ENCODE results near the gene MGAT4C.
"Not testable (repeated sequence)": the region's sequence is repeated elsewhere in the genome, so short reads cannot be mapped to it uniquely, and the experiment has no call there.

Gene MGAT4C

DNA sequence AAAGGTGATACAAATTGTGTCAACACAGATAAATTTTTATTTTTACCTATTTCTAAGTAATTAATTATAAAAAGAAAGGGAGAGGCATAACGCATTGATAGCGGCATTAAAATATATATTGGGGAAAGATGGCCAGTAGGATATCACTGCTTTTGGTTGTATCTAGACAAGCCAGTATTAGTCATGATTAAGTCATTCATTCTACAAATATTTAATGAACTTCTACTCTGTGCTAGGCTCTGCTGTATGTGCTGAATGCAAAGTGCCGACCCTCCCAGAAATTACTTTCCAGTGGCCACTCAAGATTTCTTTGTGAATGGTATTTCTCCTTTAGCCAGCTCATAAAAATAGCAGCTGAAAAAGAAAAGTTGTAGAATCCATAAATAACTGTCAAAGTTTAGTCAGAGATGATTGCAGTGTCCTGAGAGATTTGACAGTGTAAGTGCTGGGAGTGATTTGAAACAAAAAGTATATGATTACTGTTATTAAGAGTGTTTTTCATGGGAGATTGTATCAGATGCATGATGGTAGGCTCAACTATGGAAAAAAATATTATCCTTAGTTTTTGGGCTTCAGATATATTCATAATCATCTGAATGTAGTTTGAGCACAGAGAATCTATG lies 133.2 kb downstream of the MGAT4C start:
- DNase-seq, result no peak

DNA sequence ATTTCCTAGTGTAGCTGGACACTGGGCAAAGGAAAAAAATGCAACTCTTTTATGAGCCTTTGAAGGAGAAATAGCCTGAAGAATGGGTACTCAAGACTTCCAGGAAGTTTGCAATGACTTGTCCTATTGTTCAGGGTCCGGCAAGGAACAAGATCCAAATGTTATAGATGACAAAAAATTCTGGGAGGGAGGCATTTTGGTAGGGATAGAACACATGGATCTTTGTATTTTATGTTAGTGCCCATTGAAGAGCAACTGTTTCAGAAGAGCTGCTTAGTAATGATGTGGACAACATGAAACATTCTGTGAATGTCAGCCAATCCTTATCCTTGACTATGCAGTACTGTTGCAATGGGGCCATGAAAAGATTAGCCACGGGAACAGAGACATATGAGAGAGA lies 138.0 kb downstream of the MGAT4C start:
- no peak for DNase-seq

DNA sequence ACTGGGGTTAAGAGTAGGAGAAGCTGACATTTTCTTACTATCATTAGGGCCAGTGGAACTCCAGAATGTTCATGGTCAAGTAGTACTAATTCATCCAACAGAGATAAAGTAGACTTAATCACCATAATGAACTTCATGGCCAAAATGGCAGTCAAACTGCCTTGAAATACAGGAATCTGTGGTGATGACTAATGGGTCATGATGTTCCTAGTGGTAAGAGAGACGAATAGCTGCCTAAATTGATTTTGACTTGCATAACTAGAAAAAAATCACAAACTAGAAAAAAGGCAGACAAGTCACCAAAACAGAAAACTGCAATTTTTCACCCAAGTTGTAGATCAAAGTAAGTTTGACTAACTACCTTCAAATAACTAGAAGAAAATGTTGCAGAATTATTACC lies 138.5 kb downstream of the MGAT4C start:
- no peak for DNase-seq

DNA sequence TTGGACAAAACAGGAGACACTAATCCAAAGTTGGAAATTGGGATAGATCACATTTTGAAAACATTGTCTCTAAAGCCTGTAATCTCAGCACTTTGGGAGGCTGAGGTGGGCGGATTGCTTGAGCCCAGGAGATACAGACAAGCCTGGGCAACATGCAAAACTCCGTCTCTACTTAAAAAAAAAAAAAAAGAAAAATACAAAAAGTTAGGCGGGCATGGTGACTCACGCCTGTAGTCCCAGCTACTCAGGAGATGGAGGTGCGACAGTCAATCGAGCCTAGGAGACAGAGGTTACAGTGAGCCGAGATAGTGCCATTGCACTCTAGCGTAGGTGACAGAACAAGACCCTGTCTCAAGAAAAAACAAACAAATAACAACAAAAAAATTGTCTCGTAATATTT lies 152.1 kb downstream of the MGAT4C start:
- no peak for DNase-seq

DNA sequence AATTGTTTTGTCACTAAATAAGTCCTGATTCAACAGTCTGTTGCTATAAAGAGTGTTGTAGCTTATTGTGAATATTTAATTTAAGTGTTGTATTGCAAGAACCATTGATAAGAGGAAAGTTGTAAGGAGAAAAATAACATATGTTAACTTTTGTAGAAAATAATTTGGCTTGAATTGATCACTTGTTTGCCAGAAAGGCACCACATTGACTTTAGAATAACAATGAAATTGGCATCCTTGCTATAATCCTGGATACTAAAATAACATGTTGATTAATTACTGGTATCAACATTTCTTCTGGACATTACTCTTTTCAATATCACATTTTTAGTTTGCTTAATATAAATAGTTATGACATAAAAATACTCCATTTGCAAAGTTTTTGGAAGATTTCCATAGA lies 159.0 kb downstream of the MGAT4C start:
- no peak for DNase-seq

DNA sequence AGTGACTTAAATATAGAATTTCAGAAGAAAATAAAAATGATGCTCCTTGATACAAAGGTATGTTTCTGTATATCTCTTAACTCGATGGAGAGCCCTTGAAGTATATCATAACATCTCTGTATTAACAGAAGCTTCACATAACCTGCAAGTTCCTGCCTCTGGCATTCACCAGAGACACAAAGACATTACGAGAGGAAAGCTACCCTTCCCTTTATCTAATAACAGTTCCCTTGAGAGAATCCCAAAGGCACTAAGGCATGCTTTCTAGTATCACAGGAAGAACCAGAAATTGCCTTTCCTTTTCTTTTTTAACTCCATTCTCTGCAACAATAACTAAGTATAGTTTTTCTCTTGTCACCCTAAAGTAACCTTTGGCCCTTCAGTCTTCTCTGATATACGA lies 164.5 kb downstream of the MGAT4C start:
- no peak for DNase-seq

DNA sequence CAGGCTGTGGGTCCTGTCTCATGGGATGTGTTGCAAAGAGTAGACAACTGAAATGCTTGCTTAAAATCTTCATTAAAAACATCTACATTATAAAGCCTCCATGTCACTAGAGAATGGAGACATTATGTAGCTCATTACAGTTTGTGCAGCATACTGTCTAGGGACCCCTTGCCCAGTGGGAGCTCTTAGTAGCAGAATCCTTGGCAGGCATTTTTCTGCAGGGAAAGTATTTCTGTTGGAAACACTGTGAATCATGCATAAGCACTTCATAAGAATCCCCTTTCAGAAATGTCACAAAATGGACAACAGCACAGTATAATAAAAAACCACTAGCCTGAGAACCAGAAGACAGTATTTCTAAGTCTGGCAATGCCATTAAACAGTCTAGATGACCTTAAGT lies 174.3 kb downstream of the MGAT4C start:
- DNase-seq, result no peak

DNA sequence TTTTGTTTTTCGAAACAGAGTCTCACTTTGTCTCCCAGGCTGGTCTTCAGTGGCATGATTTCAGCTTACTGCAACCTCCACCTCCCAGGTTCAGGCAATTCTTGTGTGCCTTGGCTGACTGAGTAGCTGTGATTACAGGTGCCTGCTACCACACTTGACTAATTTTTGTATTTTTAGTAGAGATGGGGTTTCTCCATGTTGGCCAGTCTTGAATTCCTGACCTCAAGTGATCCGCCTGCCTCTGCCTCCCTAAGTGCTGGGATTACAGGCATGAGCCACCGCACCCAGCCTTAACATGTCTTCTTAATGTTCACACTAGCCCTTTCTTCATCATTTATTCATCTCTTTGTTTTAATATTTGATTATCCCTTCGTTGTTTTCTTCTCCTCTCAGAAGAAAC lies 197.1 kb downstream of the MGAT4C start:
- DNase-seq, result not testable (repeated sequence)

DNA sequence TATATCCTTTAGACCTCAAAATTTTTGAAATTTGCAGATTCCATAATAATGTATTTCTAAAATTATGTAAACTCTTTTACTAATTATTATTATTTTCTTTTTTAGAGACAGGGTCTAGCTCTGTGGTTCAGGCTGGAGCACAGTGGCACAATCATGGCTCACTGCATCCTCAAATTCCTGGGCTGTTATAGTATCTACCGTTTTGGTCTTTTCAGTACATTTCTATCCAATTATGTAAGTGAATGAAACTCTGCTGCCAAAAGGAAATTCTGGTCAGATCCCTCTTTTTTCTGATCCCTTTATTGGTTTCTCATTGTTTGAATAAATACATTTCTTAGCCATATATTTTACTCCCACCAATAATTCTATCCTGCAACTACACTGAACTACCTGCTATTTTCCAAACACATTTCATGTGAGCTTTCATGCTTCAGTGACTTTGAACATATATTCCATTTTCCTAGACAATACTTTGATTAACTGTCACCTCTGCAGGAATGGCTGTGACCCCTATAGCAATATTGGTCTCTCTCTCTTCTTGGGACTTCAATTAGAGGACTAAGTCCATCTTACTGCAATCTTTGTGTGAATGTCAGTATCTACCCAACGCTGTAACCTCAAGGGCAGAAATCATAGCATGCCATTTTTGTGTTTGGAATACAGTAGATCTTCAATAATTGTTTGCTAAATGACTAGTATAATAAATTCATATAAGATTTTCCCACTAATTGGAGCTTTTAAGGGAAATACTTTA lies 198.9 kb downstream of the MGAT4C start:
- no peak for DNase-seq

DNA sequence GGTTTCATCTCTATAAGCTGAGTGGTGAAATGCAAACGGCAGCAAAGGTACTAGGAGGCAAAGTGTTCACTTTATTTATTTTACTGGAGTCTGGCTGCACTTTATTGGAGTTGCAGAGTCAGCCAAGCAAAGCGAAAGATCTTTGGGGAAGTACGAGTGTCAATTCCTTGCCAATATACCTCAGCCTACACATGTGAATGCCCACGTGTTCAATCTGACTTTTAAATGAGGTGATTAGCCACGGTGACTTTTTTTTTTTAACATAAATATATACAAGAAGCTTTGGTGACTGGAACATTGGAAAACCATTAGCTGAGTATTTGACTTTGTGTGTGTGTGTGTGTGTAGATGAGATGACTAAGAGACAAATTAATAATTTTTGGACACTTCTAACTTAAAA lies 203.3 kb downstream of the MGAT4C start:
- DNase-seq, result no peak

DNA sequence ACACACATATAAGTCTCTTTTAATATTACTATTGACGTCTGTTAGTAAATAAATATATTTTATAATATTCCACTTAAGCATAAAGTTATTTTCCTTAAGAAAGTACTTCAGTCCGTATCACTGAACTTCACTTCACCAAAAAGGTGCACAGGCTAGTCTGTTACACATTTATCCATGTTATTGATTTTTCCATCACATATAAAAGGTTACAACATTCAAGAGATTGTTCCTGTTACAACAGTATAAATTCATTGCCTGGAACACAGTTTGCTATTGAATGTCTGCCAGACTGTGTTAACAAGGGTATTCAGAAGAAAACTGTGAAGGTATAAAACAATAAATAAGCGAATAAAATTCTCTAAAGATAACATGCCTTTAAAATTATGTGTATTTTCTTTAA lies 206.2 kb downstream of the MGAT4C start:
- no peak for DNase-seq

DNA sequence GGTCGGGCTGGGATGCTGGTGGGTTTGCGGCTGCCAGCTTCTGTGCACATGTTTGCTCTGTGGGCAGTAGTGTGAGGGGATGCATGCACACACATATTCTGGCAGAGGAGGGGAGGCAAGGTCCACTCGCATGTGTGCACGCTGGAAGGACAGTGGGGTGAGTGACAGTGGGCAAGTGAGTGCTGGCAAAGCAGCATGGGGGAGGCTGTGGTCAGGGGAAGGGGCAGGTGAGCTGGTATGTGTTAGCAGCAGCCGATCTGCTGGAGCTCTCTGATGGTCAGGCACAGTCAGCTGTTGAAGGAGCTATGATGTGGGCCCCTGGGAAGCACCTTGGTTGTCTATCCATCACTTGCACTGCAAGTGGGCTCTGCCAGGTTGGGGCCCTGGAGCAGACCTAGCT lies 211.8 kb downstream of the MGAT4C start:
- DNase-seq, result no peak

DNA sequence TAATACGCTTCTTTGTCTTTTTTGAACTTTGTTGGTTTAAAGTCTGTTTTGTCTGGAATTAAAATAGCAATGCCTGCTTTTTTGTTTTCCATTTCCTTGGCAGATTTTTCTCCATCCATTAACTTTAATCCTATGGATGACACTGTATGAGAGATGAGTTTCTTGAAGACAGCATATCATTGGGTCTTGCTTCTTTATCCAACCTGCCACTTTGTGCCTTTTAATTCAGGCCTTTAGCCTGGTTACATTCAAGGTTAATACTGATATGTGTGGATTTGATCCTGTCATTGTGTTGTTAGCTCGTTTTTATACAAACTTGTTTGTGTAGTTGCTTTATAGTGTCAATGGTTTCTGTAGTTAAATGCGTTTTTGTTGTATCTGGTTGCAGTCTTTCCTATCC lies 214.1 kb downstream of the MGAT4C start:
- DNase-seq, result no peak

DNA sequence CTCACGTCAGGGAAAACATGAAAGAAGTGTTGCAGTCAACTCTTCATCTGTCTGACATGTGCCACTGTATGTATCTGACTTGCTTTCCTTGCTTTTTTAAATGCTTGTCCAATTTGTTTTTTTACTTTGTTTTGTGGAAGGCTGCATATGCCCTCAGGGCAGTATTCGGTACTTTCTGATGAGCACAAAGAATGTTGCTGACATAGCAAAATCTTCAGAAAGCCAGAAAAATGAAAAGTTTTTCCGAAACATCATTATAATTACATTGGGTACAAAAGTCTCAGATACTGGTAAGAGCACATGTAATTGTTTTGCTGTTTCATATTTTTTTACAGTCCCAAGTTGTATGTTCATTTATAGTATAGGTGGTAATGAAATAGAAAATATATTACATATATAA lies 237.8 kb downstream of the MGAT4C start:
- DNase-seq, result no peak

DNA sequence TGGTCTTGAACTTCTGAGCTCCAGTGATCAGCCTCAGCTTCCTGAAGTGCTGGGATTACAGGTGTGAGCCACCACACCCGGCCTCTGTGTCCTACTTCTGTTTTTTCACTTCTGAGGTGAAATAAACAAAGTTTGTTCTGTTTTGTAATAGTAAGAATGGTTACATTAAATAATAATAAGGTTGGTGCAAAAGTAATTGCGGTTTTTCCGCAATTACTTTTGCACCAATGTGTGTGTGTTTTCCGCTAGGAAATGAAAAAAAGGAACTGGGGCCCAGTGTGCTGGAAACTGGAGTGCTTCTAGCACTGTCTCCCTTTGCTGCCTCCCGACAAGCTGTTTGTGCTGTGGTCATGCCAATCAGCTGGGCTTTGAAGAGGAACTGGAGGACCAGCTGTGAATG lies 241.2 kb downstream of the MGAT4C start:
- no peak for DNase-seq

DNA sequence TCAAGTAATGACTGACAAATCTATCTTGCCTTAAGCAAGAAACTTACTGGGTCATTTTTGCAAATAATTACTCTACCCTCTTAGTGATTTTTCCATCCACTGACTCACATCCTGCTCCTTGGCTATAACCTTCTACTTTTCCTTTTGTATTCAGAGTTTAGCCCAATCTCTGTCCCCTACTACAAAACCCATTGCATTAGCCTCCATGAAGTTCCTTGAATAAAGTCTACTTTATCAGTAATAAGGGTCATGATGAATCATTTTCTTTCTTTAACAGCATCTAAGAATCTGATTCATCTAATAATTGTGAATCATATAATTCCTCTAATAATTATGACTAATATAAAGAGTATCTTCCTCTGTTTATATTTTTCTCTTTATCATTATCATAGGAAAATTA lies 249.5 kb downstream of the MGAT4C start:
- no peak for DNase-seq

DNA sequence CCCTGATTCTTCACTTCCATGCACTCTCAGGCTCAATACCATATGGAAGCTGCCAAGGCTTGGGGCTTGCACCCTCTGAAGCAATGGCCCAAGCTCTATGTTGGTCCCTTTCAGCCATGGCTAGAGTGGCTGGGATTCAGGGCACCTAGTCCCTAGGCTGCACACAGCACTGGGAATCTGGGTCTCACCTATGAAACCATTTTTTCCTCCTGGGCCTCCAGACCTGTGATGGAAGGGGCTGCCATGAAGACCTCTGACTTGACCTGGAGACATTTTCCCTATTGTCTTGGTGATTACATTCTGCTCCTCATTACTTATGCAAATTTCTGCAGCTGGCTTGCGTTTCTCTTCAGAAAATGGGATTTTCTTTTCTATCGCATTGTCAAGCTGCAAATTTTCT lies 258.1 kb downstream of the MGAT4C start:
- DNase-seq, result no peak

DNA sequence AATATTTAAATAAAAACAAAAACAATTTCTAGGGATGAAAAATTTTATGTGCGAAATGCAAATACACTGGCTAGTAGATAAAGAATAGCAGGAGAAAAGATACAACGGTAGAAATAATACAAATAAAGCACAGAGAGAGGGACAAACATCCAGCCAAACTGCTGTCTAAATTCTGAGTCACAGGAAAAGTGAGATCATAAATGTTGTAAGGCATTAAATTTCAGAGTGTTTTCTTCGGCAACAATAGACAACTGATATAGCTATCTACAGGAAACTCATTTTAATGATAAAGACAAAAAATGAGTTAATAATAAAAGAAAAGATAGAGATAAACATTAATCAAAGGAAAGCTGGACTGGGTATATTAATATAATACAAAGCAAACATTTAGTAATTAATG lies 259.9 kb downstream of the MGAT4C start:
- no peak for DNase-seq

DNA sequence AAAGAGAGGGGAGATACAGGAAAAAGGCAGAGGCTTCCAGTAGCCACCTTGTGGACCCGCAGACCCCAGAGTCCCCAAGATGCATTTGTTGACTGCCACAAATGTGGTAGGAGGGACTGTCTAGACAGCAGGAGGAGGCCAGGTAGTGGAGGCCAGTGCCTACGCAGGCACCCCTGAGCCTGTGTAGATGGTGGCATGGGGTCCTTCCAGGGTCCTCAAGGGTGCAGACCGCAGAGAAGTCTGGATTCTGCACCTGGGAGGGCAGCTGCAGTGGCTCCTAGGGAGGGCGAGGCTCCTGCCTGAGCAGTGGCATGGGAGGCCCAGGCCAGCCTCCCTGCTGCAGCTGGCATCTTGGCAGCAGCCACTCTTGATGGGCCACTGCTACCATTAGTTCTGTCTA lies 262.4 kb downstream of the MGAT4C start:
- DNase-seq, result no peak

DNA sequence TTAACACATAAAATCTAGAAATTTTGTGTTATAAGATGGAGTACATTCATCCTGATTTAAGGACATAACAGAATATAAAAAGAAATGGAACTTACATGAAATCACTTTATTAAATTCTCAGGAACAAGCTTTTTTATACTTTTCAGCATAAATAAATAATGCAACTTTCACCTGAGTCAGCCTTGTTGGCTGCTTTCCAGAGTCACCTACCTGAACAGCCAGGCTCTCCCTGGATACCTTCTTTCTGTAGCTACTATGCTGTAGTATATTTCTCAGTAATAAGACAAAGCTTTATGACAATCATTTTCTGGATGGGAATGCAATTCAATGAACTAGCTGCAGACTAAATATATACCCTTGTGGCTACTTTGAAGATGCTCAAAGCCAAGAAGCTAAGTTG lies 270.2 kb downstream of the MGAT4C start:
- DNase-seq, result no peak

DNA sequence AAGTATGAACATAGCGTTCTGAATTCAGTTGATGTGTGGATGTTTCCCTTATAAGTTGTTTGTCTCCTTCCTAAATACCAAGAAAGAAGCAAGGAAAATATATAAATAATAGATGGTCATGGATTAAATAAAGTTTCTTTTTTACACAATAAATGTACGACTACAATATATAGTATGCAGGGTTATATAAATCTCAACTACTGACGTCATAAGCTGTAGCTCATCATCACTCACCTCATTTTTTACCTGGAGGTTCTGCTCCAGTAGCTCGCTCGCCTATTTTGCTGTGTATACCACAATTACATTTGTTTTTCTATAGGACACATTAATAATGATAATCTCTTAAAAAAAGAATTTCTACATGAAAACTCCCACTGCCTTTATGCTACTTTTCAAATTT lies 272.6 kb downstream of the MGAT4C start:
- DNase-seq, result no peak

DNA sequence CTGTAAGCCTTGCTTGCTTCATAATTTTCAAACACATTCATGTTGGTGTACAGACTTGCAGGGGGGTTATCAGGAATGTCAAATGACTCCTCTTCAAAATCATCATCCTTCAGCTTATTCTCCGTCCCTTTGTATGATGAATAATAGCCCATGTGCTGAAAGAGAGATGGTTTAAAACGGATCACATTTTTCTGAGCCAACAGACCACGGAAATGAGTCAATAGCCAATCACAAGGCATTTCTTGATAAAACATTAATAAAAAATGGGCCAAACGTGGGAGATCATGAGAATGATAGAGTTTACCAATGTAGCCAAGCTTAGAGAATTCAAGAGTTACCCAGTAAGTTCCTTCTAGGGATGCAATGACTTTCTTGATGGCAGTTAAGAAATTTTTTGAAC lies 276.6 kb downstream of the MGAT4C start:
- DNase-seq, result no peak

DNA sequence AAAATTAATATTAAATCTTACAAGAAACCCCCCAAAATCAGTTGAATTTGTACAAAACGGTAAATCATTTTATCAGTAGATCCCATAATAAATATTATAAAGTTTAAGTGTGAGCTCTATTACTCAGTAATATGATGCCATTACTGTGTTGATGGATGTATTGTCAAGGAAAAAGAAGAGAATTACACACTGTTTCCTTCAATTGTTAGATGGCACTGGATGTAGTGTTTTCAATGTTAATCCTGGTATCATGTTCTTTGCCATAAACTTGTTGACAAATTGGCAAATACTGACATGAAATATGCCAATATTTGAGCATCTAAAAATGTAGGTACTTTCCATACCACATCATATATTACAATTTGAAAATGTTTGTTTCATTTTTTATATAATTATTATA lies 280.5 kb downstream of the MGAT4C start:
- DNase-seq, result no peak

DNA sequence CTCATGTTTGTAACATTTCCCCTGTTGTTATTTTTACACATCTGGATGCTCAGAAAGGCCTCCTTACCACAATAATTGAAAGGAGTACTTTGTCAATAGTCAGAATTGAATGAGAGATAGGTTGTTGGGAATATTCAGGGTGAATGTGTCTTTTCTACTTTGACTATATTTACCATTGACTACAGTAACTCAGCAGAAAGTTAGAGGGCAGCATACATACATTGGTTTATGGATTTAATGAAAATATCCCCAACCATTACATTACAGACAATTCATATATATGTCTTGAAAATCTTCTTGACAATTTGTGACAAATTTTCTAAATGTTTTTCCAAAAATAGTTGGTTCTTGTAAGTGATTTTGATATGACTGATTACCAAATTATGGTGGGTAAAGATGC lies 284.4 kb downstream of the MGAT4C start:
- DNase-seq, result no peak

DNA sequence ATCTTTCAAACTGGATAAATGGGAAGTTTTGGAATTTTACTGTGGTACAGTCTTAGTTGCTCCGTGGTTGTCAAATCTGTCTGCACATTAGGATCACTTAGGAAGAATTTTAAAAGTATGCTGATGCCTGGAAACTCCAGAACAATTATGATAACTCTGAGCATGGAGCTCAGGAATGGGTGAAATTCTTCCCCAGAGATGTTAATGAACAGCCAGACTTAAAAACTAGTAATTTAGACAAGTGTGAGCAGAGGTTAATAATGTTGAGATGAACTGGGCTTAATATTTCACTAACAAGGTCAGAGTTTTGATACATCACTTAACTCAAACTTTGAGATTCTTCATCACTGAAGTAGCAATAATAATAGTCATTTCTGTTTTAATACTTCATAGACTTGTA lies 287.6 kb downstream of the MGAT4C start:
- no peak for DNase-seq

Data from DMS79 treated with DMSO at 0.1 percent for 48 hours (cell line).